ENCODE measurements around the gene SNX6. TPM values are rescaled to one million over a fixed set of nuclear protein-coding genes. Genes with fewer than 3 reads are reported as not detected.

SNX6 gene
- total RNA-seq, 1 donor from 2014 or later: 73.4 TPM

- H3K27me3 Mint-ChIP-seq: no peaks in the 10 kb centered on the region
- TF ChIP-seq, protein P1, sequence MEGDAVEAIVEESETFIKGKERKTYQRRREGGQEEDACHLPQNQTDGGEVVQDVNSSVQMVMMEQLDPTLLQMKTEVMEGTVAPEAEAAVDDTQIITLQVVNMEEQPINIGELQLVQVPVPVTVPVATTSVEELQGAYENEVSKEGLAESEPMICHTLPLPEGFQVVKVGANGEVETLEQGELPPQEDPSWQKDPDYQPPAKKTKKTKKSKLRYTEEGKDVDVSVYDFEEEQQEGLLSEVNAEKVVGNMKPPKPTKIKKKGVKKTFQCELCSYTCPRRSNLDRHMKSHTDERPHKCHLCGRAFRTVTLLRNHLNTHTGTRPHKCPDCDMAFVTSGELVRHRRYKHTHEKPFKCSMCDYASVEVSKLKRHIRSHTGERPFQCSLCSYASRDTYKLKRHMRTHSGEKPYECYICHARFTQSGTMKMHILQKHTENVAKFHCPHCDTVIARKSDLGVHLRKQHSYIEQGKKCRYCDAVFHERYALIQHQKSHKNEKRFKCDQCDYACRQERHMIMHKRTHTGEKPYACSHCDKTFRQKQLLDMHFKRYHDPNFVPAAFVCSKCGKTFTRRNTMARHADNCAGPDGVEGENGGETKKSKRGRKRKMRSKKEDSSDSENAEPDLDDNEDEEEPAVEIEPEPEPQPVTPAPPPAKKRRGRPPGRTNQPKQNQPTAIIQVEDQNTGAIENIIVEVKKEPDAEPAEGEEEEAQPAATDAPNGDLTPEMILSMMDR (IDR thresholded peaks at IDR 0.05; ENCODE audit: unreplicated experiment): no peak
- no peak overlapping the region for H3K4me3 Mint-ChIP-seq (ENCODE audit: low read depth)
- no peak for DNase-seq (ENCODE audit: low spot score, unreplicated experiment)
- H3K4me1 Mint-ChIP-seq (ENCODE audit: low read depth): peaks cover 5% of the 10 kb centered on the region
- peaks cover 20% of the 10 kb centered on the region for H3K36me3 Mint-ChIP-seq (ENCODE audit: insufficient read depth)
- peak overlapping the region; percentile 8 for H3K27ac Mint-ChIP-seq
- no peaks in the 10 kb centered on the region for H3K9me3 Mint-ChIP-seq (ENCODE audit: low read depth)
Observed at GRCh38 chr14:34620115-34620514, 9.8 kb downstream of the SNX6 start.

DNA sequence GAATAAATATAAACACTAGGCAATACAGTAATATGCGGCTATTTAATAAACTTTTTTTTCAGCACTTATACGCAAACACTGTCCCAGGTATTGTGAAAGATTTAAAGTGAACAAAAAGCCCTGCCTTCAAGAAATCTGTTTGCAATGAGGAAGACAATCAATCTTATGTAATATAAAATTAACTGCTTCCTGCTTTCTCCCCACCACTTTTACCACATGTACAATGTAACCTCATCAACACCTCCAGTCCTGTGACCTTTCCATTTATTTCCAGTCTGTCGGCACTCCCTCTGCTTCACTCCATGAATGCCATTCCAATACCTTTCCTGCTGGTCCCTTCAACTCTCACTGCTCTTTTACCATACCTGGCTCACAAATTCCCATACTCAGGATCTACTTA lies 10.5 kb downstream of the SNX6 start:
- no peak for DNase-seq (ENCODE audit: low spot score, unreplicated experiment)
- Mint-ChIP-seq H3K9me3 (ENCODE audit: low read depth) (no peaks in the 10 kb centered on the region), H3K36me3 (ENCODE audit: insufficient read depth) (peaks cover 21% of the 10 kb centered on the region), H3K4me1 (ENCODE audit: low read depth) (peaks cover 5% of the 10 kb centered on the region), H3K27me3 (no peaks in the 10 kb centered on the region), H3K4me3 (ENCODE audit: low read depth) (no peak overlapping the region), H3K27ac (peak overlapping the region; percentile 57)
- TF ChIP-seq, protein P1 (IDR thresholded peaks at IDR 0.05; ENCODE audit: unreplicated experiment): no peak

DNA sequence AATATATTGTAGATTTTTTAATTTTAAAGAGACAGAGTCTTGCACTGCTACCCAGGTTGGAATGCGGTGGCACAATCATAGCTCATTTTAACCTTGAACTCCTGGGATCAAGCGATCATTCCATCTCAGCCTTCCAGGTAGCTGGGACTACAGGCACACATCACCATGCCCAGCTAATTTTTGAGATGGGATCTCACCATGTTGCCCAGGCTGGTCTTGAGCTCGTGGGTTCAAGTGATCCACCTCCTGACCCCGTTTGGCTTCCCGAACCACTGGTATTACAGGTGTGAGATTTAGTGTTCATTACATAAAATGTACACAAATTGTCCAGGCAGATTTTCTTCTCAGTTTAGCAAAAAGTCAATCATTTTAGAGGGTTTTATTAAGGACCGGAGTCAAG lies 13.6 kb downstream of the SNX6 start:
- H3K4me1 Mint-ChIP-seq (ENCODE audit: low read depth): peaks cover 5% of the 10 kb centered on the region
- no peaks in the 10 kb centered on the region for H3K27me3 Mint-ChIP-seq
- TF ChIP-seq, protein P1 (IDR thresholded peaks at IDR 0.05; ENCODE audit: unreplicated experiment): no peak
- H3K36me3 Mint-ChIP-seq (ENCODE audit: insufficient read depth): peaks cover 18% of the 10 kb centered on the region
- DNase-seq (ENCODE audit: low spot score, unreplicated experiment): no peak
- no peak overlapping the region for H3K27ac Mint-ChIP-seq
- H3K9me3 Mint-ChIP-seq (ENCODE audit: low read depth): no peaks in the 10 kb centered on the region
- no peak overlapping the region for H3K4me3 Mint-ChIP-seq (ENCODE audit: low read depth)

GRCh38 chr14:34615507-34615906 lies 14.4 kb downstream of the SNX6 start:
- no peaks in the 10 kb centered on the region for H3K27me3 Mint-ChIP-seq
- TF ChIP-seq, protein P1 (IDR thresholded peaks at IDR 0.05; ENCODE audit: unreplicated experiment): no peak
- H3K4me3 Mint-ChIP-seq (ENCODE audit: low read depth): no peak overlapping the region
- peaks cover 18% of the 10 kb centered on the region for H3K36me3 Mint-ChIP-seq (ENCODE audit: insufficient read depth)
- no peak for DNase-seq (ENCODE audit: low spot score, unreplicated experiment)
- no peak overlapping the region for H3K27ac Mint-ChIP-seq
- H3K4me1 Mint-ChIP-seq (ENCODE audit: low read depth): peaks cover 5% of the 10 kb centered on the region
- no peaks in the 10 kb centered on the region for H3K9me3 Mint-ChIP-seq (ENCODE audit: low read depth)

GRCh38 chr14:34614638-34615037 lies 15.3 kb downstream of the SNX6 start:
- TF ChIP-seq, protein P1 (IDR thresholded peaks at IDR 0.05; ENCODE audit: unreplicated experiment): no peak
- DNase-seq (ENCODE audit: low spot score, unreplicated experiment): no peak
- Mint-ChIP-seq H3K9me3 (ENCODE audit: low read depth) (no peaks in the 10 kb centered on the region), H3K27me3 (no peaks in the 10 kb centered on the region), H3K4me1 (ENCODE audit: low read depth) (peaks cover 2% of the 10 kb centered on the region), H3K27ac (peak overlapping the region; percentile 15), H3K4me3 (ENCODE audit: low read depth) (no peak overlapping the region), H3K36me3 (ENCODE audit: insufficient read depth) (peaks cover 14% of the 10 kb centered on the region)

Measured in progenitor cell of endocrine pancreas (in vitro differentiated cells).